Fibroblast of skin of abdomen (primary cell): Measurements from ENCODE around the gene SEMA5B.

Experiments
- DNase-seq: peaks from one replicate; pipeline ENCODE4 v3.0.0-alpha.2; 2013

Gene SEMA5B

GRCh38 chr3:122973893-122974615 lies 53.5 kb downstream of the SEMA5B start:
- DNase-seq: no peak

- no peak for DNase-seq
Observed at GRCh38 chr3:122972141-122972540, 55.4 kb downstream of the SEMA5B start.

- peak; percentile 33 for DNase-seq
Observed at GRCh38 chr3:122969585-122970469, 57.7 kb downstream of the SEMA5B start.

DNA sequence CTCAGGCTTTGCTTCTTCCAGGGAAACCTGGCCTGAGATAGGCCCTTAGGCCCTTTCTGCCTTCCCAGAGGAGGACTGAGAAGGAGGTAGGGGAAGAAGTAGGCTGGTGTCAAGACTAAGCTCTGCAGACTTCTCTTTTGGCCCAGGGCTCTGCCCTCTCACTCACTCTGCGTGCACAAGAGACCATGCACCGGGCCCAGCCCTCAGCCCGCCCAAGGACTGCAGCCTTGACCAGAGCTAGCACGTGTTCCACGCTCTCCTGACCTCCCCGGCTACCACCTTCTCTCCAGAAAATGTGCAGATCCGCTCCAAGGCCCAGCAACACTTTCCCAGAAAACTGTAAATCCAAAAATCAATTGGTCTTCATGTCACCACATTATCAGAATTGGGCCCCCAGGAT lies 59.8 kb downstream of the SEMA5B start:
- DNase-seq: no peak

GRCh38 chr3:122967356-122967755 lies 60.2 kb downstream of the SEMA5B start:
- DNase-seq: no peak

- DNase-seq: no peak
Observed at GRCh38 chr3:122966045-122966444, 61.5 kb downstream of the SEMA5B start.

- no peak for DNase-seq
Observed at GRCh38 chr3:122964811-122965210, 62.8 kb downstream of the SEMA5B start.

GRCh38 chr3:122962149-122962548 lies 65.4 kb downstream of the SEMA5B start:
- no peak for DNase-seq

- no peak for DNase-seq
Observed at GRCh38 chr3:122961146-122961545, 66.4 kb downstream of the SEMA5B start.

GRCh38 chr3:122960652-122961051 lies 66.9 kb downstream of the SEMA5B start:
- no peak for DNase-seq

DNA sequence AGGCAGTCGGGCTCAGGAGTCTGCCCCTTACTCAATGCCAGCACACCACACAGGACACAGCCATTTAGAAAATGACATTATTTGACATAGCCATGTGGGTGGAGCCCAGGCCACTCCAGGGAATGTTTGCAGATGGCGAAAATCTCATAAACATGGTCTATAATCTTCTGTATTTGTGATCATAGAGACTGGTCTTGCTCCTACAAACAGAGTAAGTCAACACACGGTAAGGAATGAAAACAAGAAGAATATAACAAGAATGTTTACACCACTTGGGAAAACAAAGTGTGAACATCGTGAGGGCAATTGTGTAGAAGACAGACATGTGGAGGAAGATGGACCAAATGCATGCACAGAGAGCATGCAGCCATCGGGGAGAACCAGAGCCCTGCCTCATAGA lies 68.2 kb downstream of the SEMA5B start:
- no peak for DNase-seq

- DNase-seq: peak; percentile 33
Observed at GRCh38 chr3:122957707-122958689, 69.6 kb downstream of the SEMA5B start.

DNA sequence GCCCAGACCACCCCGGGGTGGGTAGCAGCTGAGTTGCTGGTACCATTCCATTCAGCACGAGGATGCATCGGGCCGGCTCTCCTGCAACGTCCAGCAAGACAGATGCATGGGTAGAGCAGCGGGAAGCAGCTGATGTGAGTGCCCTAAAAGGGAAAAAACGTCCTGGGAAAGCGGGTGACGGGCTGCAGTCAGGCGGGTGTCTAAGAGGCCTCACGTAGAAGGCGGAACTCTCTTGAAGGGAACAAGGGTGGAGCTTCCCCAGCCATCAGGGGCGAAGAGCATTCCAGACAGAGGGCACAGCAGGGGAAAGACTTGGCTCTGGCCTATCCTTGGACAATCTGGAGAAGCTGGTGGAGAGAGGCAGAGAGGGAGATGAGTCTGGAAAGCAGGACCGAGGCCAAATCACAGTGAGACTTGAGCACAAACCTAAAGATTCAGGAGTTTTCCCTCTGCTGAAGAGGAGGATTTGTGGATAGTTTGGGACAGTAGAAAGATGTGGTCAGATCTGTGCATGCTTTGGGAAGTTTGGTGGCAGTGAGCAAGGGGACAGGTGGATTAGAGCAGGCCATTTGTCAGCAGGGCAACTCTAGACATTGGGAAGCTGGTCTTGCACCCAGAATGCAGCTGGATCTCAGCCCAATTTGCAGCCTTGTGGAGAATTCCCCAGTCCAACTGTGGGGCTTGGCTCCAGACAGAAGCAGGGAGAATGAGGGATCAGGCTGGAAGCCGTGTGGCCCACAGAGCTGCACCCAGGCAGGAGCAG lies 70.7 kb downstream of the SEMA5B start:
- DNase-seq: no peak

- no peak for DNase-seq
Observed at GRCh38 chr3:122955916-122956692, 71.5 kb downstream of the SEMA5B start.

DNA sequence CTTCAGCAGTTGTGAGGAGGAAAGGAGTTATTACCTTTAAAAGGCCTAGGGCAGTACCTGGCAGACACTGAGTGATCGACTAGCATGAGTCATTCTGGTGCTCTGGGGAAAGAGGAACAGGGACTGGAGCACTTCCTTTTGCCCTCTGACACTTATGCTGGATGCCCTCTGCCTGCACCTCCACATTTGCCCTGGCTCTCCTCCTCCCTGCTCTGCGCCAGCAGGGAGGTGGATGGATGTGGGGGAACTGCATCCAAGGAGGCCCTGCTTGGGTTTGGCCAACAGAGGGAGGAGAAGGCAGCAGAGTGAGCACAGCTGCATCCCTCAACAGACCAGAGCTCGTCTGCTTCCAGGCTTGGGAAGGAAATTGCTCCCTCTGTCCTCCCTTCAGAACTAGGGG lies 75.0 kb downstream of the SEMA5B start:
- DNase-seq: no peak

DNA sequence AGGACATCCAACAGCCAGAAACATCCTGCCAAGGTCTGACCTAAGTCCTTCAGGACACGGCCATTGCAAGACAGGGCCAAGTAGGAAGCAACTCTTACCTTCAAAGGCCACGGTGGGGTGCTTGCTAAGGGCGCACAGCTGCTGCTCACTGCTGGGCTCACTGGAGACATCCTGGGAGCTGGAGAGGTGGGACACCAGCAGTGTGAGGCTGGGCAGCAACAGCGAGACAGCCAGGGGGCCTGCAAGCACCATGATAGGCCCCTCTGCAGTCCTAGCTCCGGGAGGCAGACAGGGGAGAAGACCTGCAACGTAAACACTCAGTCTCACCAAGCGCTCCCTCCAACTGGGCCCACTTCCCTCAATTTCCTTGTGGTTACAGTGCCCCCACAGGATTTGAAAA lies 79.2 kb downstream of the SEMA5B start:
- no peak for DNase-seq

- peak; percentile 16 for DNase-seq
Observed at GRCh38 chr3:122947738-122948137, 79.8 kb downstream of the SEMA5B start.

- DNase-seq: no peak
Observed at GRCh38 chr3:122947196-122947595, 80.4 kb downstream of the SEMA5B start.

- no peak for DNase-seq
Observed at GRCh38 chr3:122946185-122946584, 81.4 kb downstream of the SEMA5B start.

DNA sequence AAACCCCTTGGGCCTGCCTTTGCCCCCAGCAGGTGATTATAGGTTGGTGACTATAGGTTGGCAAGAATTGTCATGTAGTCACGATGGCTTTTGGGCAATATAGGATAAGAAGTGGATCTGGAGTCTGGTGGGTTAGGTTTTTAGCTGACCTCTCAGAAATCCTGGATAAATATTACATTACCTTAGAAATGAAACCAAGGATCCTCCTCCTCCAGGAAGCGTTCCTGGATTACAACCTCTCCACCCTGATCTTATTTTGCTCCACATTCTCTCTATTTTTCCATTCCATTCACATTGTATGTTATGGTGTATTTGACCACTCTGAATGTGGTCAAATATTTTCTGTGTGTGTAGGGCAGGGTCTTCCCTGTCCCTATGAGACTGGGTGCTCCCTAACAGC lies 82.3 kb downstream of the SEMA5B start:
- no peak for DNase-seq

DNA sequence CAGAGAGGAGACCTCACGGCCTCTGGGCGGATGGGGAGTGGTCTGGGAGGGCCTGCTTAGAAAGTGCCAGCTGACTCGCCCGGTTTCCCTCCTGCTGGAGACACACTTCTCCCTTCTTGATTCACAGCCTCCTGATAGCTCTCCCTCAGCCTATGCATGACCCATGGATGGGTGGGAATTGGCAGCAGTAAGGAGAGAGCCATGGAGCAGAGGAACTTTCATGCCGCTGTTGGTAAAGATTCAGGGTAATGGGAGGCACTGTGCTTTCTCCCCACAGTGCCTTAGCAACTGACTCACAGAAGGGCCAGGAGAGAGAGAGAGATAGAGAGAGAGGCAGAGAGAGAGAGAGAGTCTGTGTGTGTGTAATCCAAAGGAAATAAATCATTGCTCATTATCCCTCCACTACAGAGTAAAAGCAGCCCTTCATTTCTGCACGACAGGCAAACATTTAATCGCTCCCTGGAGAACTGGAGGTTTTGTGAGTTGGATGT lies 82.8 kb downstream of the SEMA5B start:
- DNase-seq: peak; percentile 77
